ENCODE measurements around the gene ZNF30.

GRCh38 chr19:34989298-34989697, 62.6 kb downstream of the ZNF30 start:
- TF ChIP-seq CTCF (conservative IDR thresholded peaks at IDR 0.05): no peak
- no peak for TF ChIP-seq ZFX (IDR thresholded peaks at IDR 0.05)

Data from C4-2B (cell line).